PC-9 (cell line): Measurements from ENCODE around the gene WNK2.

Source experiments
- CTCF ChIP-seq: fragments of 200-600 bp; sonication (generic); conservative IDR thresholded peaks from 2 replicates; pipeline ENCODE4 v1.6.1; 2017; ENCODE audit warnings: mixed run types, antibody characterized with exemption, mild to moderate bottlenecking, moderate library complexity
- EZH2 ChIP-seq: fragments of 200-600 bp; sonication (generic); IDR thresholded peaks from 2 replicates; pipeline ENCODE4 v1.8.0; 2017; ENCODE audit warnings: antibody characterized with exemption, low read depth

- TF ChIP-seq CTCF (no peak), EZH2 (no peak)
Observed at GRCh38 chr9:93224591-93224990, 40.7 kb downstream of the WNK2 start.
